ENCODE measurements around the gene RNF212.

The RNF212 gene

DNA sequence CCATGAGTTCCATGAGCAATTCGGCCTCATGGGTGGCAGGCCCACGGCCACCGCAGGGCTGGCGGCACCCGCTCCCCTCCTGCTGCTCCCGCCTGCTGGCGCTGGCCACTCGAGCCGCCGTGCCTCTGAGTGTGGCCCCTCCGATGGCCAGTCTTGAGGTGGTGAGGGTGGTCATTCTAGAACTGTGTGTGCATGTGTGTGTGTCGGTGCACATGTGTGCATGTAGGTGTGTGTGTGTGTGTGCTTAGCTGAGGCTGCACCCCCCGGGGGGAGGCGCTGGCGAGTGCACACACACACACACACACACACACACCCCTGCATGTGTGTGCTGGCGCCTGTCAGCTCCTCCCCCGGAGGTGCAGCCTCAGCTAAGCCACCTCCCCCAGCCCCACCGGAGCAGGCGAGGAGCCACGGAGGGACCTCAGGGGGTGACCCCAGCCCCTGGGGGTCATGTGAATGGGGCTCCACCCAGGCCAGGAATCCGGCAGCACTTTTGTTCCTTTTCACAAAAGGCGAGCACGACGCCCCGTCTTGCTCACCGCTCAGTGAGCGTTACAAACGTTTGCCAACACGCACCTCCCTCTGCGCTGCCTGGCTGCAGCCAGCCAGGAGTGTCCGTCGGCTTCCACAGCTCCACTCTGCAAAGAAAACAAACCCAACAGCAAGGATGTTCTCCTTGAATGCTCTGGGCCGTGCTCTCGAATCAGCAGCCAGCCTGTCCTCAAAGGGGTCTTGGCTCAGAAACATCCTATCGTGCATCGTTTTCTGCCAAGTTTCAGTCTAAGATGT lies 72.0 kb downstream of the RNF212 start:
- H3K27me3 Mint-ChIP-seq: peaks cover 24% of the 10 kb centered on the region
- H3K9me3 Mint-ChIP-seq: no peaks in the 10 kb centered on the region
- intact Hi-C loops (cut with micrococcal nuclease): no loop called here
- H3K36me3 Mint-ChIP-seq (ENCODE audit: low read depth): no peaks in the 10 kb centered on the region
- peaks cover 22% of the 10 kb centered on the region for H3K4me1 Mint-ChIP-seq (ENCODE audit: low read depth)
- no peak overlapping the region for H3K27ac Mint-ChIP-seq
- no peak overlapping the region for H3K4me3 Mint-ChIP-seq

DNA sequence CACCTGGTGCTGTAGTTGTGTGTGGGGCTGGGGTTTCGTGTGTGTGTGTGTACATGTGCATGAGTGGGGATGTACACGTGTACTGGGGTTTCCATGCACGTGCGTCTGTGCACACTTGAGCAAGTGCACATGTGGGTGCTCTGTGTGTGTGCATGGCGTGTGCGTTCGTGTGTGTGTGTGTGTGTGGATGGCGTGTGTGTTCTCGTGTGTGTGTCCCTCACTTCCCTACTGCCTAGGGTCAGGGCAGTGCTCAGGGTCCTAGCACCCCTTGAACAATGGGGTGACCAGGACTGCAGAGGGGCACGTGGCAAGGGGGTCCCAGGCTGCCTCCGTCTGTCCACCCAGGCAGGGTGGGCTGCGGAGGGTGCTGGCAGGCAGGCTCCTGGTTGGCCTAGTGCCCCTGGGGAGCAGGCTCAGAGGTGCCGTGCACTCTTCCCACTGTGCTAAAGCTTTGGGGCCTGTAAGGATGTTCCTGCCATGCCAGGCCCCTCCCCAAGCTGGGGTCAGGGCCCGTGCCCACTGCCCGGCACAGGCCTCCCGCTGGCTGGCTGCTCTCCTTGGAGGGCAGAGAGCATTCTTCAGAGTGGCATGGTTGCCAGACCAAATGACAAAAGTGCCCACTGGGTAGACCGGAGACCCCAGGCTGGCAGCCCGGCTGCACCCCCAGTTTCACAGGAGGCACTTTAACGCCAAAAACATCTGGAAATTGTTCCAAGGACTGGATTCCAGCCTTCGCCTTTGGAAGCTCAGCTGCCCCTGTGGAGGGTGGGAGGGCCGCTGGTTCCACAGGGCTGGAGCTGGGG lies 72.8 kb downstream of the RNF212 start:
- intact Hi-C loops (cut with micrococcal nuclease): no loop called here
- H3K36me3 Mint-ChIP-seq (ENCODE audit: low read depth): no peaks in the 10 kb centered on the region
- H3K4me3 Mint-ChIP-seq: no peak overlapping the region
- peaks cover 22% of the 10 kb centered on the region for H3K4me1 Mint-ChIP-seq (ENCODE audit: low read depth)
- peaks cover 21% of the 10 kb centered on the region for H3K27me3 Mint-ChIP-seq
- no peaks in the 10 kb centered on the region for H3K9me3 Mint-ChIP-seq
- no peak overlapping the region for H3K27ac Mint-ChIP-seq

DNA sequence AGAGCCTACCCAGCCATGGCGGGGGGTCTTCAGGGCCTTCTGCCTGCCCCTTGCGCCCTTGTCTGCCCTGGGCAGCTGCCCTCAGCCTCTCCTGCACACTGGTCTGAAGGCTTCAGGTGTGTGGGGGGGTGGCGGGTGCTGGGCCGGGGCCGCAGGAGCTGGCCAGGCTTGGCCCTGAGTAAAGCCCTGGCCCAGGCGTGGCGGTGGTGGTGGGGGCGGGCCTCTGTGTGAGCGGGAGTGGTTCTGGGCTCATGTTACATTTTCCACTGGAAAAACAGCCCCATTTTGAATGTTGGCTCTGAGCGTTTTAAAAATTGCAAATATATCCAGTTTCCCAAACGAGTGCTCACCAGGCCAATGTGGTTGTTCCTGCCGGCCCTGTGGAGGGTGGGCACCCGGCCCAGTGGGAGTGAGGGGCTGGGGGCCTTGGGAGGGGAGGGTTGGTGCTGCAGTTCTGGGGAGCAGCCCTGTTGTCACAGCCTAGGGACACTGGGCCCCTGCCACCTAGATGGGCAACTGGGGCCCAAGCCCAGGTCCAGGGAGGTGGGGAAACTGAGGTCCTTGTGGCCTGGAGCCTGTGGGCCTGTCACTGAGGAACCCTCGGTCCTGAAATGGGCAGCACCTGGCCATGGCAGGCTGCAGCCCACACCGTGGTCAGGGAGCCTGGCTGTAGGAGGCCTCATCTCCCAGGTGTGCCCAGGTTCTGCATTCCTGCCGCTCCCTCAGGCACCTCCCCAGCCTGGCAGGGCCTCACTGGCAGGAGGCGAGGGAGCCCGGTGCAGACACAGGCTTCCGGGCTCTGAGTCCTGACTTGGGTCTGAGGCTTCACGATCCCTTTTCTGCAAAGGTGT lies 73.6 kb downstream of the RNF212 start:
- no peaks in the 10 kb centered on the region for H3K9me3 Mint-ChIP-seq
- no peaks in the 10 kb centered on the region for H3K36me3 Mint-ChIP-seq (ENCODE audit: low read depth)
- peaks cover 13% of the 10 kb centered on the region for H3K27me3 Mint-ChIP-seq
- H3K27ac Mint-ChIP-seq: no peak overlapping the region
- no peak overlapping the region for H3K4me3 Mint-ChIP-seq
- H3K4me1 Mint-ChIP-seq (ENCODE audit: low read depth): peaks cover 18% of the 10 kb centered on the region
- intact Hi-C loops (cut with micrococcal nuclease): no loop called here

DNA sequence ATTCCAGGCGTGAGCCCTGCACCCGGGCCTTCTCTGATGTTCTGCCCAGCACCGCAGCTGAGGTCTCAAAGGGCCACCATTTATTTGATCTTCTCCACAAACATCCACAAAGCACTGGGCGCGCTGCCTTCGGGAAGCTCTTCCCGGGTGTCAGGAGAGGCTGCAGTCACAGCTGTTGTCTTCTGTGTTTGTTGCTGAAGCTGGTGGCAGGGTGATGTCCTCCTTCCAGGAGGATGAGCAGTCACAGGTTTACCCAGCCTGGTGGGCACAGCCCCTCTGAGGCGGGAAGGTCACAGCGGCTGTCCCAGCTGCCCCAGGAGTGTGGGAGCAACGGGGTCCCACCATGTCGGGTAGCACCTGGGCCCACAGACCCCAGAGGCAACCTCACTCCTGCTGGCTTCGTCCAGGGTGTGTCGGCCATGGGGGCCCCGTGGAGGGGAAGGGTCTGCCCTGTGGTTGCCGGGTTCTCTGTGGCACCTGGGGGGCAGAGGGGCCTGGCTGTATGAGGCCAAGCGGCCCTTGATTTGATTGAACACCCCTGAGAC lies 74.3 kb downstream of the RNF212 start:
- Mint-ChIP-seq H3K4me1 (ENCODE audit: low read depth) (peaks cover 11% of the 10 kb centered on the region), H3K9me3 (no peaks in the 10 kb centered on the region), H3K4me3 (no peak overlapping the region), H3K27ac (no peak overlapping the region), H3K27me3 (peaks cover 8% of the 10 kb centered on the region), H3K36me3 (ENCODE audit: low read depth) (no peaks in the 10 kb centered on the region)
- intact Hi-C loops (cut with micrococcal nuclease): no loop called here

DNA sequence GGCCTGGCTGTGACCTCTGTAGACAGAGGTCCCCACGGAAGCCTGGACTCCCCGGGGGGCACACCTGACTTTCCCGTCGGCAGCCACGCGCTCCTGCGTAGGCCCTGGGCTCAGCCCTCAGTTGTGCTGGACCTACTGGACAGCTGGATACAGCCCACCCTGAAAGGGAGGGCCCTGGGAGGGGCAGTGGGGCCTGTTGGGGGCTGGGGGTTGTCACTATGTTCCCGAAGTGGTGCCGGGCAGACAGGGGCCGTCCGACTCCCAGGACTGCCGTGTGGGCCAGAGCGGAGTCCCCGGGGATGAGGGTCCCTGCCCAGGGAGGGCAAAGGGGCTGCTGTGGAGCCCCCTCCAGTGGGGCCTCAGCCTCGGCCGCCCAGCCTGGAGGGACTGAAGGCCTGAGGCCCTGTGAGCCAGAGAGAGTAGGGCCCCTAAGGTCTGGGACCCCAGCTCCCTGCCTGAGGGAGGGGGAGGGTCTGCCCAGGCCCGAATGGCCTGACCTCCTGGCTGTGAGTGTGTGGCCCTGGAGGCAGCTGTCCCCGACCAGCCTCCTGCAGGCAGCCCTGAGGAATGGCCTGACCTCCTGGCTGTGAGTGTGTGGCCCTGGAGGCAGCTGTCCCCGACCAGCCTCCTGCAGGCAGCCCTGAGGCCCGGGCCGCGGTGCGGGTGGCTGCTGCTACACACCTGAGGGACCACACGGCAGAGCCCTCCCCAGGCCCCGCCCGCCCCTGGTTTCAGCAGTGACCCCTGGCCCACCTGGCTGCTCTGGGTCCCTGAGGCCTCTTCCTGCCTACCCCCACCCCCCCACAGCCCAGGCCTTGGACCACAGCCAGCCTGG lies 76.2 kb downstream of the RNF212 start:
- H3K27me3 Mint-ChIP-seq: peaks cover 9% of the 10 kb centered on the region
- H3K36me3 Mint-ChIP-seq (ENCODE audit: low read depth): no peaks in the 10 kb centered on the region
- H3K9me3 Mint-ChIP-seq: no peaks in the 10 kb centered on the region
- no peaks in the 10 kb centered on the region for H3K4me1 Mint-ChIP-seq (ENCODE audit: low read depth)
- H3K4me3 Mint-ChIP-seq: no peak overlapping the region
- no peak overlapping the region for H3K27ac Mint-ChIP-seq
- intact Hi-C loops (cut with micrococcal nuclease): no loop called here

DNA sequence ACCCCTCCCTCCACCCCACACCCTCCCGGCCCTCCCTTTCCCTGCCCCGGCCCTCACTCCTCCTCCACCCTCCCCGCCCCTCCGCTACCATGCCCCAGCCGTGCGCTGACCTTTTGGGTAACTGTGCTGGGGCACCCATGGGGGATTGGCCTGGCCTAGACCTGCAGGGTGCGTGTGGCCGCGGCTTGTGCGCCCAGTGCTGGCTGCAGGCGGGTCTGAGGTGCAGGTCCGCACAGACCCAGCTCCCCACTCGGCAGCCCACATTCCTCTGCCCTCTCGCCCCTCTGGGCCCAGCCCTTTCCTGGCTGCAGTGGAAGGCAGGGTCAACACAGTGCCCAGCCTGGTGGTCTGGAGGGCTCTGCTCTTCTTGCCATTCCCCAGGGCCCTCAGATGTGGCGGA lies 77.3 kb downstream of the RNF212 start:
- no peaks in the 10 kb centered on the region for H3K36me3 Mint-ChIP-seq (ENCODE audit: low read depth)
- H3K27me3 Mint-ChIP-seq: peaks cover 9% of the 10 kb centered on the region

DNA sequence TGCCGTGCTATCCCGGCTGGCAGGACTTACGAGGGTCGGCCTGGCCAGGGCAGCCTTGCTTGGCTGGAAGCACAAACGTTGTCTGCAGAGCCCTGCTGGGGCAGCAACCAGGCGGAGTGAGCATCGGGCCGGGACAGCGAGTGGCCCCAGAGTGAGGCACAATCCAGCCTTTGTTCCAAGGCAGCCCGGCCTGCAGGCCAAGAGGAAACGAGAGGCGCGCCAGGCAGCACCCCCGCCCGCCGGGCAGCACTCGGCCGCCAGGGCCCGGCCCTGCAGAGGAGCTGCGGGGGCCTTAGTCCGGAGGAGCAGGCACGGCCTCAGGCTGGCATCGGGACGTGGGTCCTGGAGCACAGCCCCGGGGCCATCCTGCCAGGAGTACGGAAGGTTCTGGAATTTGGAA lies 77.9 kb downstream of the RNF212 start:
- intact Hi-C loops (cut with micrococcal nuclease): no loop called here
- Mint-ChIP-seq H3K27ac (no peak overlapping the region), H3K4me1 (ENCODE audit: low read depth) (no peaks in the 10 kb centered on the region), H3K27me3 (peaks cover 14% of the 10 kb centered on the region), H3K9me3 (no peaks in the 10 kb centered on the region), H3K4me3 (no peak overlapping the region), H3K36me3 (ENCODE audit: low read depth) (no peaks in the 10 kb centered on the region)

More for the DNA sequence above, 77.3 kb downstream of the RNF212 start:
- H3K27ac Mint-ChIP-seq: no peak overlapping the region
- intact Hi-C loops (cut with micrococcal nuclease): no loop called here
- no peak overlapping the region for H3K4me3 Mint-ChIP-seq
- no peaks in the 10 kb centered on the region for H3K9me3 Mint-ChIP-seq
- no peaks in the 10 kb centered on the region for H3K4me1 Mint-ChIP-seq (ENCODE audit: low read depth)

DNA sequence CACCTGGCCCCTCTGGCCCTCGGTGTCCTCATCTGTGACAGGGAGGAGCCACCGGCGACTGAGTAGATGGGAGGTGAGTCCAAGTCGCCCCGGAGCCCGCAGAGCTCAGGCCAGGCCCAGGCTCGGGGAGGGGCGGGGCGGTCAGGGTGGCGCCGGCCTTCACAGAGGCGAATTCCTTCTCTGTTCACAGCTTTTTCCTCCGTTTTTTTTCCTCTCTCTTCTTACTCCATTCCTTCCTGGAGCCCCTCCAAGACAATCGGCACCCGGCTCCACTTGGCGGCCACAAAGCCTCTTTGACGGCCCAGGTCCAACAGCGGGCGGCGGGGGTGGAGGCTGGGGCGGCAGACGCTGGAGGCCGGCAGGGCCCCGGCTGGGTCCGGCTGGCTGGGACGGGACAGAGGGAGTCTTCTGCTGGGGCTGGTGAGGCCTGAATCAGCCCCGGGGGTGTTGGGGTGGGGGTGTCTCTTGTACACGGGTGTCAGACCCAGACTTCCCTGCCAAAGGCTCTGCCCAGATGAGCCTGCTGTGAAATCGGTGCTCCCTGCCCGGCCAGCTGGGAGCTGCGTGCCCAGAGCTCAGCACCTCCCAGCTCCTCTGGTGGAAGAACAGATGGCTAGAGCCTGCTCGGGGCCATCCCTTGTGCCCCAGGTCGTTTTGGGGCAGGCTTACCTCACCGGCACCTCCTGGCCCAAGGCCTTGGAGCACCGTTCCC lies 79.4 kb downstream of the RNF212 start:
- Mint-ChIP-seq H3K36me3 (ENCODE audit: low read depth) (no peaks in the 10 kb centered on the region), H3K27ac (no peak overlapping the region), H3K27me3 (peaks cover 19% of the 10 kb centered on the region), H3K4me1 (ENCODE audit: low read depth) (no peaks in the 10 kb centered on the region), H3K4me3 (no peak overlapping the region), H3K9me3 (no peaks in the 10 kb centered on the region)
- intact Hi-C loops (cut with micrococcal nuclease): no loop called here

DNA sequence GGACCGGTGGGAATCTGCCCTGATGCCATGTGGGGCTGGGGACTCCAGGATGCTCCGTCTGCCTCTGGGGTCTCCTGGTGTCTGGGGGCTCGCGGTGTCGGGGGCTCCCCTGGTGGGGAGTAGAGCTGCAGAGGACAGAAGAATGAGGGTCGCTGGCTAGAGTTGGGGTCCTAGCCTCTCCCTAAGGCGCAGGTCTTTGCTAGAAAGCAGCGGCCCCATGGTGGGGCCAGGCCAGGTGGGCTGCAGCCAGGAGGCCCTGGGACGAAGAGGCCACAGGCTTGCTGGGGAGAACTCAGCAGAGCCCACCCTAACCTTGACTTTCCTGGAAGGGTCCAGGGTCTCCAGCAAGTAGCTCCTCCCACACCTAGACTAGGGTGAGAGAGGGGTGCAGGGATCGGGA lies 80.5 kb downstream of the RNF212 start:
- Mint-ChIP-seq H3K4me1 (ENCODE audit: low read depth) (no peaks in the 10 kb centered on the region), H3K4me3 (no peak overlapping the region), H3K27ac (no peak overlapping the region), H3K36me3 (ENCODE audit: low read depth) (no peaks in the 10 kb centered on the region), H3K9me3 (no peaks in the 10 kb centered on the region), H3K27me3 (peaks cover 22% of the 10 kb centered on the region)
- intact Hi-C loops (cut with micrococcal nuclease): no loop called here

DNA sequence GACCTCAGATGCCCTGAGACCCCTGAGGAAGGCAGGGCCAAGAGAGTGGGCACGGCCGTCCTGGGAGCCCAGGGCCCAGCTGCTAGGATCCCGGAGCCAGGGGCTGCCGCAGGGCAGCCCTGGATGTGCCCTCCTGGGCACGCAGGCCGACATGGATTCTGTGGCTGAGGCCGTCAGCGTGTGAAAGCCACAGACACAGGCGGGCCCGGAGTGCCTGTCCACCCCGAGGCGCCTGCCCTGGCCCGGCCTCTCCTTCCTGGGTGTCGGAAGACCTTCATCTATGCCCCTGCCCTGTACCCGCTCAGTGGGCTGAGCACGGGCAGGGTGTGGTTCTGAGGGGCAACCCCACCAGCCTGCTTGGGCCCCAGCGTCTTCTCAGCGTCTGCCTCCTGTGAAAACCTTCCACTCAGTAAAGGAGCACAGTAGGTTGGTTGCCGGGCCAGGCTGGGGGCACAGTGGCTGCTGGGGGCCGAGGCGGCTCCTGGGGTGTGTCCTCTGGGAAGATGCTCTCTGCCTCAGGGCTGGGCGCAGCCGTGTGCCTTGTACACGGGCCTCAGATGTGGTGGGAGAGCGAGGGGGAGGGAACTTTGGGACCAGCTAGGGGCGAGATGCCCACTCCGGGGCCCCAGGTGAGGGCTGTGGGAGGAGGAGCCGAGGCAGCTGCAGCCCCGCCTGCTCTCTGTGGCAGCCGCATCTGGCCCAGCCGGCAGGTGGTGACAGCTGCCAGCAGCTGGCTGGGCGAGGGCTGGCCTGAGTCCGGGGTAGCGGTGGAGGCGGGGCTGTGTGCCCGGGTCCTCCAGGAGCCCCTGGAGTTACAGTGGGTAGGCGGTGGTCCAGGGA lies 81.2 kb downstream of the RNF212 start:
- Mint-ChIP-seq H3K27ac (no peak overlapping the region), H3K27me3 (peaks cover 22% of the 10 kb centered on the region), H3K4me1 (ENCODE audit: low read depth) (no peaks in the 10 kb centered on the region), H3K9me3 (no peaks in the 10 kb centered on the region), H3K4me3 (no peak overlapping the region), H3K36me3 (ENCODE audit: low read depth) (no peaks in the 10 kb centered on the region)
- intact Hi-C loops (cut with micrococcal nuclease): no loop called here

DNA sequence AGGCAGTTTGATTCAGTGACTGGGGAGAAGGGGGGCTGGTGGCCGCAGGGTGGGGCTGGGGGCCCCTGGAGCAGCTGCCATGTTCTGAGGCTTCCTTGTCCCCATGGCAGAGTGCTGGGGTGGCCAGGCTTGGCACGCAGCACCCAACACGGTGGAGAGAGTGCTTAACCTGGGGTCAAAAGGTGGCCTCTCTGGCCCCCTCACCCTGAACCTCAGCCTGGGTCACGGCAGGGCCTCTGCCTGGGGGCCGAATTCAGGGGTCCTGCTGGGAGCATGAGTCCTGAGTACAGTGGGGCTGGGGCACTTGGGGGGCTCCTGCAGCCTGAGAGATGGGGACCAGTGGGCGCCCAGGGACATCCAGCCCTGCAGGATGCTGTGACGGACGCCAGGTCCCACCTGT lies 82.0 kb downstream of the RNF212 start:
- H3K27me3 Mint-ChIP-seq: peaks cover 22% of the 10 kb centered on the region
- no peaks in the 10 kb centered on the region for H3K36me3 Mint-ChIP-seq (ENCODE audit: low read depth)
- intact Hi-C loops (cut with micrococcal nuclease): no loop called here

DNA sequence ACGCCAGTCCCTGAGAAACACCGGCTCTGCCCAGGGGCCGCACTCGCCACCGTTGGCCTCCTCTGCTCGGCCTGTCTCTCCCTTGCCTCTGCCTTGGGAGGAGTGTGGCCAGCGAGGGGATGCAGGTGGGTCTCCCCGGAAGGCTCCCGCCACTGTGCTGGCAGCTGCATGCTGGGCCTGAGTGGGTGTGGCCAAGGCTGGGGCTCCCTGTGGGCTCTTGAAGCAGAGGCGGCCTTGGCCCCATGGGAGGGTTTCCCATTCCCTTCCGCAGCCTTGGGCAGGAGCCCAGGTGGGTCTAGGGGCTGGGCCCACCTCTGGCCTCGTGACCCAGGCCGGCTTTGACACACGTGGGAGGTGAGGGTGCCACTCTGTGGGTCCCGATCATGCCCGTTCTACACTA lies 82.8 kb downstream of the RNF212 start:
- Mint-ChIP-seq H3K27me3 (peaks cover 22% of the 10 kb centered on the region), H3K4me1 (ENCODE audit: low read depth) (no peaks in the 10 kb centered on the region), H3K27ac (no peak overlapping the region), H3K9me3 (no peaks in the 10 kb centered on the region), H3K36me3 (ENCODE audit: low read depth) (peaks cover 1% of the 10 kb centered on the region), H3K4me3 (no peak overlapping the region)
- intact Hi-C loops (cut with micrococcal nuclease): no loop called here

More for the DNA sequence above, 82.0 kb downstream of the RNF212 start:
- Mint-ChIP-seq H3K27ac (no peak overlapping the region), H3K4me1 (ENCODE audit: low read depth) (no peaks in the 10 kb centered on the region), H3K9me3 (no peaks in the 10 kb centered on the region), H3K4me3 (no peak overlapping the region)

All from dendritic cell treated with granulocyte-macrophage colony-stimulating factor and Interleukin-4, amounts not matched to agents 40 ng/mL and 50 ng/mL, for 4 days (primary cell).